H1 (cell line): Measurements from ENCODE around the gene TBC1D16. TPM values are rescaled to one million over a fixed set of nuclear protein-coding genes. Genes with fewer than 3 reads are reported as not detected.

Experiments
- CTCF ChIA-PET: fragments of 300-600 bp; sonication (Branson Sonifier 250); formaldehyde crosslinking; loops from one replicate; lab custom pipeline; 2021; ENCODE audit not compliant: partially characterized antibody; lab: Charles Lee
- POLR2A ChIA-PET: fragments of 300-600 bp; sonication (Branson Sonifier 250); formaldehyde crosslinking; loops from one replicate; lab custom pipeline; 2021; ENCODE audit warnings: inconsistent platforms; ENCODE audit not compliant: partially characterized antibody; lab: Charles Lee
- DNase-seq, 2 experiments: peaks; one replicate each; pipeline versions ENCODE4 v3.0.0 to v3.0.0-alpha.2; 2010 to 2022; ENCODE audit warnings: low spot score in 2 of 2, low read depth in 1 of 2, mixed read lengths in 1 of 2
- FAIRE-seq: peaks from 2 replicates; lab custom pipeline; 2011; peaks lifted over from hg19 to GRCh38; lab: Jason Lieb, UNC
- H2AFZ ChIP-seq: 2 replicates; pipeline ENCODE4 v1.8.1; 2012; ENCODE audit warnings: low read length, inconsistent platforms
- H2AK5ac ChIP-seq: 2 replicates; pipeline ENCODE4 v1.6.1; 2013; ENCODE audit warnings: low read depth, low read length
- H2BK120ac ChIP-seq: replicated peaks from 2 replicates; pipeline ENCODE3; 2013; ENCODE audit warnings: low read depth, low read length, inconsistent platforms
- H2BK12ac ChIP-seq: 2 replicates; pipeline ENCODE4 v1.6.1; 2013; ENCODE audit warnings: low read depth, low read length
- H2BK15ac ChIP-seq: 2 replicates; pipeline ENCODE4 v1.6.1; 2013; ENCODE audit warnings: low read length
- H2BK20ac ChIP-seq: 2 replicates; pipeline ENCODE4 v1.6.1; 2013; ENCODE audit warnings: low read length
- H2BK5ac ChIP-seq: 2 replicates; pipeline ENCODE4 v1.6.1; 2013; ENCODE audit warnings: low read depth, low read length
- H3K14ac ChIP-seq: 2 replicates; pipeline ENCODE4 v1.6.1; 2013; ENCODE audit warnings: inconsistent platforms; ENCODE audit not compliant: insufficient read length
- H3K18ac ChIP-seq: 2 replicates; pipeline ENCODE4 v1.6.1; 2013; ENCODE audit warnings: low read length; ENCODE audit errors: extremely low read depth
- H3K23ac ChIP-seq: 2 replicates; pipeline ENCODE4 v1.6.1; 2013; ENCODE audit warnings: inconsistent platforms; ENCODE audit not compliant: insufficient read length
- H3K23me2 ChIP-seq: 2 replicates; pipeline ENCODE4 v1.6.1; 2013; ENCODE audit warnings: low read depth, low read length
- H3K27ac ChIP-seq: 2 replicates; pipeline ENCODE4 v1.6.1; 2011; ENCODE audit warnings: low read depth, low read length, inconsistent platforms
- H3K27me3 ChIP-seq, 4 experiments: replicated peaks in 1 of 4; 1 replicate in 1 of 4; 2 replicates in 3 of 4; pipeline versions ENCODE4 v1.6.1 to v1.8.1; 2011 to 2013; ENCODE audit warnings: low read length in 3 of 4, mild to moderate bottlenecking in 3 of 4, inconsistent platforms in 2 of 4, mixed read lengths in 2 of 4, moderate library complexity in 1 of 4; ENCODE audit not compliant: control insufficient read depth in 3 of 4, insufficient read depth in 3 of 4; ENCODE audit errors: extremely low read depth in 1 of 4
- H3K36me3 ChIP-seq, 4 experiments: 2 replicates each; pipeline versions ENCODE4 v1.6.1 to v1.8.1; 2011 to 2013; ENCODE audit warnings: mild to moderate bottlenecking in 4 of 4, low read length in 3 of 4, moderate library complexity in 2 of 4, control low read depth in 1 of 4, inconsistent platforms in 1 of 4; ENCODE audit not compliant: insufficient read depth in 4 of 4, control insufficient read depth in 2 of 4
- H3K4ac ChIP-seq: replicated peaks from 2 replicates; pipeline ENCODE3; 2013; ENCODE audit warnings: low read length, low read depth, mixed read lengths, inconsistent platforms; ENCODE audit not compliant: insufficient read length
- H3K4me1 ChIP-seq, 4 experiments: replicated peaks in 1 of 4; 1 replicate in 1 of 4; 2 replicates in 3 of 4; pipeline versions ENCODE4 v1.6.1 to v1.8.1; 2011 to 2013; ENCODE audit warnings: low read length in 3 of 4, inconsistent platforms in 2 of 4, mixed read lengths in 1 of 4; ENCODE audit not compliant: insufficient read depth in 4 of 4, control insufficient read depth in 3 of 4
- H3K4me2 ChIP-seq, 2 experiments: 2 replicates each; pipeline versions ENCODE4 v1.6.1 to v1.8.1; 2011 to 2013; ENCODE audit warnings: low read depth in 2 of 2, low read length in 2 of 2, control low read depth in 1 of 2, inconsistent platforms in 1 of 2, mild to moderate bottlenecking in 1 of 2; ENCODE audit not compliant: insufficient read depth in 1 of 2
- H3K4me3 ChIP-seq, 4 experiments: fragments of 200-600, 300-600 bp in 1 of 4; sonication (generic), shearing (Covaris generic), sonication (Bioruptor Twin) in 1 of 4; 2 replicates each; pipeline versions ENCODE4 v1.5.1 to v1.8.1; 2011 to 2016; ENCODE audit warnings: low read length in 4 of 4, low read depth in 3 of 4, control low read depth in 2 of 4, inconsistent platforms in 2 of 4, mild to moderate bottlenecking in 2 of 4, mixed read lengths in 1 of 4, moderate library complexity in 1 of 4; ENCODE audit not compliant: insufficient read depth in 2 of 4; ENCODE audit errors: extremely low read depth in 1 of 4
- H3K56ac ChIP-seq: replicated peaks from 2 replicates; pipeline ENCODE3; 2013; ENCODE audit warnings: low read depth, mild to moderate bottlenecking, mixed read lengths, low read length, inconsistent platforms; ENCODE audit not compliant: insufficient read length
- H3K79me1 ChIP-seq: 2 replicates; pipeline ENCODE4 v1.6.1; 2013; ENCODE audit warnings: low read depth, low read length, control low read depth
- H3K79me2 ChIP-seq, 2 experiments: 2 replicates each; pipeline versions ENCODE4 v1.6.1 to v1.8.1; 2012 to 2013; ENCODE audit warnings: low read length in 2 of 2, mild to moderate bottlenecking in 2 of 2, inconsistent platforms in 1 of 2; ENCODE audit not compliant: insufficient read depth in 2 of 2, control insufficient read depth in 1 of 2
- H3K9ac ChIP-seq, 4 experiments: replicated peaks in 1 of 4; 1 replicate in 1 of 4; 2 replicates in 3 of 4; pipeline versions ENCODE4 v1.6.1 to v1.8.1; 2011 to 2013; ENCODE audit warnings: low read depth in 3 of 4, low read length in 3 of 4, control low read depth in 2 of 4, mild to moderate bottlenecking in 2 of 4, moderate library complexity in 2 of 4, inconsistent platforms in 1 of 4; ENCODE audit errors: extremely low read depth in 1 of 4
- H3K9me3 ChIP-seq, 2 experiments: 2 replicates each; pipeline versions ENCODE4 v1.6.1 to v1.8.1; 2012 to 2013; ENCODE audit warnings: mild to moderate bottlenecking in 2 of 2, moderate library complexity in 2 of 2, control low read depth in 1 of 2, inconsistent platforms in 1 of 2, low read depth in 1 of 2, low read length in 1 of 2, mixed read lengths in 1 of 2; ENCODE audit not compliant: insufficient read depth in 2 of 2
- H4K20me1 ChIP-seq, 2 experiments: replicated peaks in 1 of 2; 2 replicates each; pipeline versions ENCODE3 to v1.8.1; 2011 to 2013; ENCODE audit warnings: inconsistent platforms in 2 of 2, low read length in 2 of 2, mild to moderate bottlenecking in 1 of 2; ENCODE audit not compliant: insufficient read depth in 2 of 2, control insufficient read depth in 1 of 2
- H4K5ac ChIP-seq: 2 replicates; pipeline ENCODE4 v1.6.1; 2013; ENCODE audit warnings: low read length, low read depth, mixed read lengths, inconsistent platforms; ENCODE audit not compliant: insufficient read length
- H4K8ac ChIP-seq: 2 replicates; pipeline ENCODE4 v1.8.0; 2013; ENCODE audit warnings: mild to moderate bottlenecking, moderate library complexity, low read length, inconsistent platforms; ENCODE audit not compliant: insufficient read depth; ENCODE audit errors: extremely low read depth
- H4K91ac ChIP-seq: replicated peaks from 2 replicates; pipeline ENCODE3; 2013; ENCODE audit warnings: low read length, mixed read lengths, inconsistent platforms; ENCODE audit not compliant: insufficient read length
- BRCA1 ChIP-seq: IDR thresholded peaks from 2 replicates; pipeline ENCODE4 v1.6.1; 2012; ENCODE audit warnings: low read depth, low read length, improper control_type of control experiment
- CTBP2 ChIP-seq: IDR thresholded peaks from 2 replicates; pipeline ENCODE4 v1.7.0; 2011; ENCODE audit warnings: borderline replicate concordance, mild to moderate bottlenecking, moderate library complexity, mixed read lengths, low read length; ENCODE audit not compliant: insufficient read depth, insufficient read length
- JUND ChIP-seq: IDR thresholded peaks from 2 replicates; pipeline ENCODE4 v1.6.1; 2011; ENCODE audit warnings: mild to moderate bottlenecking, improper control_type of control experiment, low read length
- RXRA ChIP-seq: IDR thresholded peaks from 2 replicates; pipeline ENCODE4 v1.6.1; 2011; ENCODE audit warnings: low read depth, mild to moderate bottlenecking, low read length, moderate library complexity; ENCODE audit not compliant: insufficient read depth
- SIRT6 ChIP-seq: IDR thresholded peaks from one replicate; pipeline ENCODE4 v1.7.1; 2012; ENCODE audit warnings: low read length, inconsistent platforms
- SP4 ChIP-seq: IDR thresholded peaks from 2 replicates; pipeline ENCODE4 v1.6.1; 2012; ENCODE audit warnings: low read length, inconsistent platforms
- WGBS, 2 experiments: shearing (Covaris generic) in 1 of 2; methylation state at CpG; one replicate each; pipeline versions ENCODE4 v1.1.6 to v1.1.7; 2013 to 2015; ENCODE audit warnings: low lambda C conversion rate in 2 of 2, mixed read lengths in 2 of 2, inconsistent platforms in 1 of 2, low coverage in 1 of 2, missing lambda C conversion rate in 1 of 2; ENCODE audit not compliant: insufficient replicate concordance in 2 of 2, insufficient coverage in 1 of 2, insufficient read length in 1 of 2; ENCODE audit errors: extremely low coverage in 1 of 2, missing lambda C conversion rate in 1 of 2; 5-methylcytosine and 5-hydroxymethylcytosine counted together
- polyA plus RNA-seq, 7 experiments: library from polyadenylated mRNA; depleted of rRNA in 3 of 7; stranded (reverse) in 5 of 7; unstranded in 2 of 7; fragments of >200 nt in 5 of 7; fragments of 200-250 nt in 2 of 7; gene quantifications; 1 replicate in 5 of 7; 2 replicates in 1 of 7; 4 replicates in 1 of 7; pipeline versions ENCODE4 v1.2.1 to v1.2.3, GENCODE V29; 2011 to 2013; ENCODE audit warnings: missing spikeins in 2 of 7, mixed read lengths in 2 of 7
- total RNA-seq: library from RNA; stranded (reverse); fragmentation: NEBNext Ultra II Directional; extraction: Animal tissue kit (Norgen Biotek cat#: 25700); gene quantifications from 2 replicates; pipeline ENCODE4 v1.2.1, GENCODE V29; 2021
- TF ChIP-seq, protein P1 (sequence below): IDR thresholded peaks from 2 replicates; pipeline ENCODE4 v1.6.1; 2011; ENCODE audit warnings: low read length, improper control_type of control experiment
- TF ChIP-seq, protein P2 (sequence below), 3 experiments: IDR thresholded peaks; 1 replicate in 2 of 3; 2 replicates in 1 of 3; pipeline versions ENCODE4 v1.5.1 to v1.6.1; 2011; ENCODE audit warnings: low read length in 3 of 3, mild to moderate bottlenecking in 3 of 3, inconsistent platforms in 2 of 3, low read depth in 1 of 3, moderate library complexity in 1 of 3; ENCODE audit not compliant: insufficient read depth in 1 of 3; ENCODE audit errors: control extremely low read depth in 1 of 3

The TBC1D16 gene
- total and polyA plus RNA-seq, 2 of the 8 experiments (the other 6 are each of a cell fraction or from before 2014, with no cell fraction given) = 21.1 to 109 TPM

DNA sequence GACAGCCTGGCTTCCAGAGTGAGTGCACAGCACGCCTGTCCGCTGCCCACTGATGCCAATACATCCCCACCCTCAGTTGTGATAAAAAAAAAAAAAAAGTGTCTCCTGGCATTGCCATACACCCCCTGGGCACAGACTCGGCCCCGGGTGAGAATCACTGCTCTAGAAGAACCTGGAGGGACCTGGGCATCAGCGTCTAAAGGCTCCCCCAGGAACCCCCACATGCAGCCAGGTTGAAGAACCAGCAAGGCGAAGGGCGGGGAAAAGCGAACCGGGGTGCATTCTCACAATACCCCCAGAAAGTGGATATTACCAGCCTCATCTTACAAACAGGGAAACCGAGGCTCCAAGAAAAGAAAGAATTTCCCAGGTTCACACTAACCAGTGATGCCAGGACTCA is 27.7 kb downstream of the TBC1D16 start:
- H3K4me2 ChIP-seq = no peak overlapping the region
- H2AK5ac ChIP-seq = no peak overlapping the region
- CTCF ChIA-PET = interaction anchor here (0.6 to 10.2 kb wide), 35 partner anchors 8 to 1029 kb away, joined by 3 to 110 read pairs (median 4); no protein-coding TSS in a partner anchor
- POLR2A ChIA-PET = interaction anchor here (0.9 to 4.5 kb wide), 9 partner anchors 9 to 94 kb away, joined by 3 to 34 read pairs (median 7); partner anchors contain the start of gene GAA
- peaks cover 5 to 23% of the 10 kb centered on the region in 2 experiments for H4K20me1 ChIP-seq
- peaks cover 0 to 8% (median 3%) of the 10 kb centered on the region in 4 experiments; a peak in 4 of 7 replicates for H3K4me1 ChIP-seq
- DNase-seq (no peak), FAIRE-seq (no peak)
- WGBS, 2 experiments = 98% methylated on average over 10 of the region's 10 CpGs; no CpG with 5 or more reads in 1 of the 2 experiments
- no peaks in the 10 kb centered on the region for H3K9me3 ChIP-seq
- no peak overlapping the region for H3K27ac ChIP-seq
- H2AFZ ChIP-seq = no peak overlapping the region
- no peak overlapping the region for H3K4me3 ChIP-seq
- H3K14ac ChIP-seq = no peak overlapping the region
- H3K36me3 ChIP-seq = peaks cover 0 to 17% (median 12%) of the 10 kb centered on the region in 4 experiments; a peak in 4 of 8 replicates
- H2BK12ac ChIP-seq = no peak overlapping the region
- H3K23ac ChIP-seq = no peak overlapping the region
- H4K91ac ChIP-seq = no peak overlapping the region
- no peak overlapping the region for H3K18ac ChIP-seq
- H3K9ac ChIP-seq = no peak overlapping the region
- peaks cover 0 to 14% of the 10 kb centered on the region in 2 experiments; a peak in 1 of 4 replicates for H3K79me2 ChIP-seq
- H3K27me3 ChIP-seq = no peaks in the 10 kb centered on the region
- no peak overlapping the region for H2BK5ac ChIP-seq
- H2BK120ac ChIP-seq = no peak overlapping the region
- H3K23me2 ChIP-seq = no peaks in the 10 kb centered on the region
- no peak overlapping the region for H3K4ac ChIP-seq
- H3K56ac ChIP-seq = no peak overlapping the region
- no peak overlapping the region for H2BK15ac ChIP-seq
- no peak overlapping the region for H4K5ac ChIP-seq
- H3K79me1 ChIP-seq = peaks cover 4% of the 10 kb centered on the region; the same call in 1 of the 2 replicates
- no peak overlapping the region for H2BK20ac ChIP-seq
- H4K8ac ChIP-seq = 0 out of 2 replicates have a peak overlapping the region, but pooled peaks have one; percentile 22
- no peak for TF ChIP-seq SP4
- TF ChIP-seq, protein P1, sequence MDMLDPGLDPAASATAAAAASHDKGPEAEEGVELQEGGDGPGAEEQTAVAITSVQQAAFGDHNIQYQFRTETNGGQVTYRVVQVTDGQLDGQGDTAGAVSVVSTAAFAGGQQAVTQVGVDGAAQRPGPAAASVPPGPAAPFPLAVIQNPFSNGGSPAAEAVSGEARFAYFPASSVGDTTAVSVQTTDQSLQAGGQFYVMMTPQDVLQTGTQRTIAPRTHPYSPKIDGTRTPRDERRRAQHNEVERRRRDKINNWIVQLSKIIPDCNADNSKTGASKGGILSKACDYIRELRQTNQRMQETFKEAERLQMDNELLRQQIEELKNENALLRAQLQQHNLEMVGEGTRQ = no peak
- TF ChIP-seq SIRT6 = no peak
- no peak for TF ChIP-seq RXRA
- TF ChIP-seq CTBP2 = no peak
- TF ChIP-seq, protein P2, sequence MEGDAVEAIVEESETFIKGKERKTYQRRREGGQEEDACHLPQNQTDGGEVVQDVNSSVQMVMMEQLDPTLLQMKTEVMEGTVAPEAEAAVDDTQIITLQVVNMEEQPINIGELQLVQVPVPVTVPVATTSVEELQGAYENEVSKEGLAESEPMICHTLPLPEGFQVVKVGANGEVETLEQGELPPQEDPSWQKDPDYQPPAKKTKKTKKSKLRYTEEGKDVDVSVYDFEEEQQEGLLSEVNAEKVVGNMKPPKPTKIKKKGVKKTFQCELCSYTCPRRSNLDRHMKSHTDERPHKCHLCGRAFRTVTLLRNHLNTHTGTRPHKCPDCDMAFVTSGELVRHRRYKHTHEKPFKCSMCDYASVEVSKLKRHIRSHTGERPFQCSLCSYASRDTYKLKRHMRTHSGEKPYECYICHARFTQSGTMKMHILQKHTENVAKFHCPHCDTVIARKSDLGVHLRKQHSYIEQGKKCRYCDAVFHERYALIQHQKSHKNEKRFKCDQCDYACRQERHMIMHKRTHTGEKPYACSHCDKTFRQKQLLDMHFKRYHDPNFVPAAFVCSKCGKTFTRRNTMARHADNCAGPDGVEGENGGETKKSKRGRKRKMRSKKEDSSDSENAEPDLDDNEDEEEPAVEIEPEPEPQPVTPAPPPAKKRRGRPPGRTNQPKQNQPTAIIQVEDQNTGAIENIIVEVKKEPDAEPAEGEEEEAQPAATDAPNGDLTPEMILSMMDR (IDR thresholded peaks at IDR 0.05; ENCODE audit: control extremely low read depth in 1 of 3, insufficient read depth in 1 of 3, low read depth in 1 of 3, low read length in 3 of 3) = no peak
- no peak for TF ChIP-seq JUND
- no peak for TF ChIP-seq BRCA1
